Endothelial cell of umbilical vein (primary cell): ENCODE results near the gene KLRD1. TPM values are rescaled to one million over a fixed set of nuclear protein-coding genes. Genes with fewer than 3 reads are reported as not detected.

Experiments used
- BruUV-seq: library from RNA; stranded (reverse); fragments of 400-500 nt; replicated peaks from 2 replicates; lab custom pipeline; 2021; lab: Mats Ljungman, UMichigan
- CTCF ChIA-PET: fragments of 300-600, 350-600 bp; sonication (Branson Sonifier 250); formaldehyde crosslinking; loops from one replicate; lab custom pipeline; 2021; ENCODE audit warnings: antibody characterized with exemption, inconsistent platforms; lab: Charles Lee
- POLR2A ChIA-PET: fragments of 300-600, 350-600 bp; sonication (Branson Sonifier 250); formaldehyde crosslinking; loops from one replicate; lab custom pipeline; 2021; ENCODE audit warnings: antibody characterized with exemption, inconsistent platforms; lab: Charles Lee
- DNase-seq: peaks from one replicate; pipeline ENCODE4 v3.0.0-alpha.2; 2011; ENCODE audit warnings: low read depth, low spot score
- FAIRE-seq: peaks from 2 replicates; lab custom pipeline; 2011; peaks lifted over from hg19 to GRCh38; lab: Jason Lieb, UNC
- H2AFZ ChIP-seq: 2 replicates; pipeline ENCODE4 v1.6.0; 2012; ENCODE audit warnings: low read depth, low read length, control low read depth, inconsistent platforms
- H3K27ac ChIP-seq: 2 replicates; pipeline ENCODE4 v1.5.1; 2011; ENCODE audit warnings: low read depth, mild to moderate bottlenecking, control low read depth, low read length, moderate library complexity; ENCODE audit not compliant: insufficient read depth
- H3K27me3 ChIP-seq, 2 experiments: 2 replicates each; pipeline versions ENCODE4 v1.6.0 to v1.6.1; 2011; ENCODE audit warnings: low read length in 2 of 2, mixed read lengths in 1 of 2; ENCODE audit not compliant: control insufficient read depth in 2 of 2, insufficient read depth in 2 of 2
- H3K36me3 ChIP-seq, 2 experiments: 2 replicates in 1 of 2; 3 replicates in 1 of 2; pipeline ENCODE4 v1.5.1; 2011; ENCODE audit warnings: low read length in 2 of 2, mild to moderate bottlenecking in 1 of 2, moderate library complexity in 1 of 2; ENCODE audit not compliant: control insufficient read depth in 2 of 2, insufficient read depth in 2 of 2; ENCODE audit errors: extremely low read depth in 1 of 2
- H3K4me1 ChIP-seq: 3 replicates; pipeline ENCODE4 v1.5.1; 2011; ENCODE audit warnings: mild to moderate bottlenecking, low read length; ENCODE audit not compliant: control insufficient read depth, insufficient read depth; ENCODE audit errors: extremely low read depth
- H3K4me2 ChIP-seq: 2 replicates; pipeline ENCODE4 v1.6.1; 2011; ENCODE audit warnings: low read length, control low read depth, mixed read lengths; ENCODE audit not compliant: insufficient read depth
- H3K4me3 ChIP-seq, 3 experiments: fragments of 200-600 bp in 1 of 3; sonication (generic), shearing (Covaris generic) in 1 of 3; replicated peaks in 1 of 3; 2 replicates each; pipeline ENCODE4 v1.5.1; 2011 to 2016; ENCODE audit warnings: control low read depth in 3 of 3, low read length in 3 of 3, mild to moderate bottlenecking in 2 of 3, inconsistent platforms in 1 of 3, low read depth in 1 of 3, moderate library complexity in 1 of 3; ENCODE audit not compliant: insufficient read depth in 1 of 3
- H3K79me2 ChIP-seq: 2 replicates; pipeline ENCODE4 v1.6.0; 2012; ENCODE audit warnings: low read length, inconsistent platforms; ENCODE audit not compliant: control insufficient read depth, insufficient read depth
- H3K9ac ChIP-seq: replicated peaks from 2 replicates; pipeline ENCODE3; 2011; ENCODE audit warnings: low read length, control low read depth; ENCODE audit not compliant: insufficient read depth; ENCODE audit errors: extremely low read depth
- H3K9me1 ChIP-seq: replicated peaks from 3 replicates; pipeline ENCODE4 v1.6.0; 2011; ENCODE audit warnings: mild to moderate bottlenecking, low read length; ENCODE audit not compliant: control insufficient read depth, insufficient read depth; ENCODE audit errors: extremely low read depth
- H3K9me3 ChIP-seq: replicated peaks from 2 replicates; pipeline ENCODE4 v1.5.1; 2012; ENCODE audit warnings: low read length, inconsistent platforms; ENCODE audit not compliant: control insufficient read depth, insufficient read depth
- H4K20me1 ChIP-seq: replicated peaks from 2 replicates; pipeline ENCODE3; 2011; ENCODE audit warnings: mild to moderate bottlenecking, low read length; ENCODE audit not compliant: control insufficient read depth, insufficient read depth; ENCODE audit errors: extremely low read depth
- CTCF ChIP-seq, 2 donors: IDR thresholded peaks; 1 replicate in 1 of 2; 2 replicates in 1 of 2; pipeline ENCODE4 v1.5.1; 2011; ENCODE audit warnings: low read length in 2 of 2, mild to moderate bottlenecking in 2 of 2, moderate library complexity in 2 of 2, control low read depth in 1 of 2, inconsistent platforms in 1 of 2, low read depth in 1 of 2; ENCODE audit not compliant: insufficient read depth in 1 of 2; ENCODE audit errors: extremely low read depth in 1 of 2
- EZH2 ChIP-seq: IDR thresholded peaks from 2 replicates; pipeline ENCODE4 v1.6.1; 2012; ENCODE audit warnings: borderline replicate concordance, low read depth, mild to moderate bottlenecking, moderate library complexity, low read length, inconsistent platforms; ENCODE audit not compliant: severe bottlenecking
- FOS ChIP-seq: IDR thresholded peaks from 2 replicates; pipeline ENCODE4 v1.6.1; 2011; ENCODE audit warnings: mild to moderate bottlenecking, low read length, moderate library complexity, borderline replicate concordance; ENCODE audit not compliant: insufficient read depth
- GATA2 ChIP-seq: IDR thresholded peaks from 2 replicates; pipeline ENCODE4 v1.7.0; 2011; ENCODE audit warnings: low read depth, mild to moderate bottlenecking, moderate library complexity, mixed read lengths, low read length; ENCODE audit not compliant: insufficient read length, insufficient read depth
- JUN ChIP-seq: IDR thresholded peaks from 2 replicates; pipeline ENCODE4 v1.6.1; 2011; ENCODE audit warnings: borderline replicate concordance, low read depth; ENCODE audit not compliant: insufficient read length, insufficient read depth
- MAX ChIP-seq: IDR thresholded peaks from 2 replicates; pipeline ENCODE4 v1.6.1; 2011; ENCODE audit not compliant: insufficient read depth, insufficient read length
- MYC ChIP-seq: IDR thresholded peaks from one replicate; pipeline ENCODE4 v1.6.1; 2011; ENCODE audit warnings: mild to moderate bottlenecking, low read depth, low read length
- POLR2A ChIP-seq: IDR thresholded peaks from 2 replicates; pipeline ENCODE4 v1.6.1; 2012; ENCODE audit warnings: low read depth, mild to moderate bottlenecking, control low read depth, low read length
- POLR2AphosphoS5 ChIP-seq: IDR thresholded peaks from 2 replicates; pipeline ENCODE4 v1.6.1; 2012; ENCODE audit warnings: low read depth, mild to moderate bottlenecking, control low read depth, low read length, moderate library complexity; ENCODE audit not compliant: insufficient read depth
- dilution Hi-C: fragments of 300-500 bp; cut with MboI; formaldehyde crosslinking; loops from one replicate; pipeline ENCODE4 v1.15.0; 2019; ENCODE audit warnings: low sequenced_read_pairs; ENCODE audit not compliant: extremely low pct_ligation_motif_present
- intact Hi-C: fragments of 100-400 bp; cut with micrococcal nuclease; formaldehyde crosslinking; loops from one replicate; pipeline ENCODE4 v1.10.0; 2022
- polyA plus RNA-seq, 4 experiments: library from polyadenylated mRNA; depleted of rRNA in 3 of 4; stranded (reverse) in 3 of 4; unstranded in 1 of 4; fragments of >200 nt; gene quantifications; 2 replicates each; pipeline versions ENCODE4 v1.2.1 to v1.2.3, GENCODE V29; 2011 to 2012; ENCODE audit warnings: missing spikeins in 1 of 4
- total RNA-seq: library from RNA; stranded (reverse); gene quantifications from 2 replicates; pipeline ENCODE4 v1.2.3, GENCODE V29; 2021

Gene KLRD1
- total and polyA plus RNA-seq, 2 donors (not counting 3 experiments of a cell fraction or from before 2014, with no cell fraction given), result 0.13 to 0.15 TPM

GRCh38 chr12:10358969-10359368, 51.3 kb downstream of the KLRD1 start:
- no peaks in the 10 kb centered on the region for H3K36me3 ChIP-seq
- H3K4me3 ChIP-seq, result no peak overlapping the region
- DNase-seq (no peak), FAIRE-seq (no peak)
- no peaks in the 10 kb centered on the region for H3K9me1 ChIP-seq
- ChIA-PET CTCF (no interaction called here), POLR2A (no interaction called here)
- H3K79me2 ChIP-seq, result no peaks in the 10 kb centered on the region
- dilution Hi-C loops, result no loop called here
- H3K4me1 ChIP-seq, result peaks cover 11% of the 10 kb centered on the region
- no peaks in the 10 kb centered on the region for H3K27me3 ChIP-seq
- intact Hi-C loops, result no loop called here
- no peak overlapping the region for H3K27ac ChIP-seq
- no peak overlapping the region for H3K9ac ChIP-seq
- no peak overlapping the region for H2AFZ ChIP-seq
- no TSS peak for BruUV-seq
- H3K4me2 ChIP-seq, result no peak overlapping the region
- H3K9me3 ChIP-seq, result no peaks in the 10 kb centered on the region
- no peaks in the 10 kb centered on the region for H4K20me1 ChIP-seq
- no peak for TF ChIP-seq MYC
- TF ChIP-seq POLR2A, result no peak
- TF ChIP-seq MAX, result no peak
- no peak for TF ChIP-seq POLR2AphosphoS5

- H3K9me1 ChIP-seq, result no peaks in the 10 kb centered on the region
- no peaks in the 10 kb centered on the region for H3K79me2 ChIP-seq
- CTCF ChIA-PET, result interaction anchor here (1.2 kb wide), 1 partner anchor 29 kb away, joined by 3 read pairs; no protein-coding TSS in a partner anchor
- H3K36me3 ChIP-seq, result no peaks in the 10 kb centered on the region
- DNase-seq (no peak), FAIRE-seq (no peak)
- no peaks in the 10 kb centered on the region for H3K27me3 ChIP-seq
- POLR2A ChIA-PET, result no interaction called here
- no peaks in the 10 kb centered on the region for H4K20me1 ChIP-seq
- H3K4me2 ChIP-seq, result no peak overlapping the region
- TF ChIP-seq GATA2 (no peak), FOS (no peak), JUN (no peak), MAX (no peak), POLR2A (no peak), EZH2 (no peak), MYC (no peak), CTCF (IDR thresholded peaks at IDR 0.05; ENCODE audit: extremely low read depth in 1 of 2, insufficient read depth in 1 of 2, low read depth in 1 of 2, low read length in 2 of 2) (no peak), POLR2AphosphoS5 (no peak)
- BruUV-seq, result no TSS peak
- intact Hi-C loops (loop anchor here (10.0 kb wide), 1 partner anchor 346 kb away; the partner anchor contains the start of gene CLEC12B), dilution Hi-C loops (no loop called here)
- H3K9me3 ChIP-seq, result no peaks in the 10 kb centered on the region
- H2AFZ ChIP-seq, result no peak overlapping the region
- no peak overlapping the region for H3K9ac ChIP-seq
- H3K27ac ChIP-seq, result no peak overlapping the region
- H3K4me3 ChIP-seq, result no peak overlapping the region
- H3K4me1 ChIP-seq, result peaks cover 26% of the 10 kb centered on the region
These were observed 53.4 kb downstream of the KLRD1 start for GRCh38 chr12:10361084-10361483.
